Raji (cell line): Measurements from ENCODE around the gene KLRC2.
"Not testable (repeated sequence)": the region's sequence is repeated elsewhere in the genome, so short reads cannot be mapped to it uniquely, and the experiment has no call there.

Source experiments
- POLR2A ChIP-seq: IDR thresholded peaks from 2 replicates; pipeline ENCODE4 v1.6.1; 2011; ENCODE audit warnings: low read depth, low read length, control low read depth; ENCODE audit not compliant: insufficient read depth

The KLRC2 gene

DNA sequence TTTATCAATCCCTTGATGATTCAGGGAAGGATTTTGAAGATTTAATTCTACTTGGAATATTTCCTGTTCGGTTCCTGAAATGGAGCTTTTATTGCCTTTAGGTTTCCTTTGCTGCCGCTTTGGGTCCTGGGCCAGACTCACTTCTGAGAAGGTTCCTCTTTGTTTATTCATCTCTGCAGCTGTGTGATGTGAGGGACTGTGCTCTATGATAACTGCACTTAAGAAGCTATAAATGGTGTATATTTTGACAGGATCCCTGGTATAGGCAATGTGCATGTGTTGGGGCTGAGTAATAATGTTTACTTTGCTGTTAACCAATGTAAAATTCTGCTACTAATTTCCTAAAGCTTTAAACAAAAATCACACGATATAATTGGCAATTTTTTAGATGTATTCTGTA is at the start of gene KLRC2:
Gene KLRC2, minus strand, starts transcription at position 195 of the 400 bp plus-strand sequence. Its CDS starts 24 bp downstream, at position 171.
- not testable (repeated sequence) for TF ChIP-seq POLR2A

- TF ChIP-seq POLR2A, result no peak
These were observed 33.9 kb upstream of the KLRC2 start for GRCh38 chr12:10469701-10470100.

GRCh38 chr12:10466311-10466710 is 30.5 kb upstream of the KLRC2 start:
- no peak for TF ChIP-seq POLR2A

DNA sequence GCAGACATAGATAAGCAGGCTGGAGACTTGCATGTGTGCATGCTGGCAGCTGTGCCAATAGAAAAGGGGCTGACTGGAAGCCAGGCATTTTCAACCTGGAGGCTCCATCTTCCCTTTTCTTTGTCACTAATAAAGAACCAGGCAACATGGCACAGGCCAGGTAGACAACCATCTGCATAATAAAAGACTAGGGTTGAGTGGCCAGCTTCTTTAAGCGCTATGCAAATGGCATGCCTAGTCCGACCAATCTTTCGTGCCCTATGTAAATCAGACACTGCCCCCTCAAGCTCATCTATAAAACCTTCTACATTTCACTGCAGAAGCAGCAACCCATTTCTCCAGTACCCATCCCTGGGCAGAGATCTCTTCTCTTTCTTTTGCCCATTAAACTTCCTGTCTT is 21.9 kb upstream of the KLRC2 start:
- no peak for TF ChIP-seq POLR2A

- no peak for TF ChIP-seq POLR2A
These were observed 21.0 kb upstream of the KLRC2 start for GRCh38 chr12:10456856-10457255.

DNA sequence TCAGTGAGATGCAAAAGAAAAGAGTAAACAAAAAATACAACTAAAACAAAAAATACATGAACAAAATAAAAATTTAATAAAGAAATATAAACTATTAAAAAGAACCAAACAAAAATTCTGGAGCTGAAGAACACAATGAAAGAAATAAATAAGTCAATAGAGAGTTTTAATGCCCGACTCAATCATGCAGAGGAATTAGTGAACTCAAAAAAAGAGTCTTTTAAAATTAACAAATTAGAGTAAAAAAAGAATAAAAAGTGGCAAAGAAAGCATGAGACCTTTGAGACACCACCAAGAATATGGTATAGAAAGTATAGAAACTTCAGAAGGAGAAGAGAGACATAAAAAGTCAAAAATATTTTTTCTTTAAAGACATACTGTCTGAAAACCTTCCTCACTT is 20.0 kb upstream of the KLRC2 start:
- TF ChIP-seq POLR2A, result no peak

- no peak for TF ChIP-seq POLR2A
These were observed 18.7 kb upstream of the KLRC2 start for GRCh38 chr12:10454531-10454930.

GRCh38 chr12:10453156-10453555 is 17.3 kb upstream of the KLRC2 start, which contains the start of gene KLRC1:
Gene KLRC1, minus strand, starts transcription at chr12:10453377. Its CDS starts 2,221 bp downstream, at chr12:10451156.
- TF ChIP-seq POLR2A, result no peak

DNA sequence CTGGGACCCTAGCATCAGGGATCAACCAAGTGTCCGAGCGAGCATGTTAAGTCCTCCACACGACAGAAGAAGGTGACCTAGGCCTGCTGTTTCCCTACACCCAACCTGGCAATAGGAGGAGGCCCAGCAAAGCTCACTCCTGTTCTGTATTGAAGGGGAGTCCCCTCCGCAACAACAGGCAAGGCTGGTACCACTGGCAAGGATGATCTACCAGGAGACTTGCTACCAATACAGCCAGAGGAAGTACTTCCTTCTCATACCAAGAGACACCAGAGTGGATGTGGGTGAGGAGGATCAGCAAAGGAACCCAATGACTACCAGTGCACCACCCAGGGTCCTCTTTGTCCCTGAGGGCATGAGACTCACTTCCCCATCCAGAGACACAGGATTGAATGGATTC is 12.4 kb upstream of the KLRC2 start:
- TF ChIP-seq POLR2A, result no peak

DNA sequence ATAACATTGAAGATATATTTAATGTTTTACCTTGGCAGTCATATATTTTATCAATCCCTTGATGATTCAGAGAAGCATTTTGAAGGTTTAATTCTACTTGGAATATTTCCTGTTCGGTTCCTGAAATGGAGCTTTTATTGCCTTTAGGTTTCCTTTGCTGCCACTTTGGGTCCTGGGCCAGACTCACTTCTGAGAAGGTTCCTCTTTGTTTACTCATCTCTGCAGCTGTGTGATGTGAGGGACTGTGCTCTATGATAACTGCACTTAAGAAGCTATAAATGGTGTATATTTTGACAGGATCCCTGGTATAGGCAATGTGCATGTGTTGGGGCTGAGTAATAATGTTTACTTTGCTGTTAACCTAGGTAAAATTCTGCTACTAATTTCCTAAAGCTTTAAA is 15.5 kb downstream of the KLRC2 start, which contains the start of gene KLRC3:
Gene KLRC3, minus strand, starts transcription at position 262 of the 400 bp plus-strand sequence. Its CDS starts 45 bp downstream, at position 217.
- not testable (repeated sequence) for TF ChIP-seq POLR2A

GRCh38 chr12:10409392-10409791 is 26.4 kb downstream of the KLRC2 start, which contains the start of gene KLRC4:
Gene KLRC4, minus strand, starts transcription at chr12:10409757. Its CDS starts 182 bp downstream, at chr12:10409575.
- no peak for TF ChIP-seq POLR2A

DNA sequence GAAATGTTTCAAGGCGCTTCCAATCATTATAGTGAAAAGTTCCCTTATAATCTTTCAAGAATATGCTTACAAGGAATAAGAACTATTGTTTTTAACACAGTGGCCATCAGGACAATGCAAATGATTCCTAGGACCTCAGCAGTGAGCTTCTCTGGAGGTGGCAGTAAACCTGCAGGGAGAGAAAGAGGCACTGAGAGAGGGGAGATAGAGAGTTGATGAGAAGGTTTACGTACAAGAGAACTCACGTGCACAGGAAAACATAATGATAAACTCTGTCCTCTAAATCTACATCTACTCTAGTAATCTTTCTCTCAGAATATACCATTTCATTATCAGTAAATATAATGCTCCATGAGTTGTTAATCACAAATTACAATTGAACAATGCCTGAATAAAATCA is 27.0 kb downstream of the KLRC2 start:
- no peak for TF ChIP-seq POLR2A

DNA sequence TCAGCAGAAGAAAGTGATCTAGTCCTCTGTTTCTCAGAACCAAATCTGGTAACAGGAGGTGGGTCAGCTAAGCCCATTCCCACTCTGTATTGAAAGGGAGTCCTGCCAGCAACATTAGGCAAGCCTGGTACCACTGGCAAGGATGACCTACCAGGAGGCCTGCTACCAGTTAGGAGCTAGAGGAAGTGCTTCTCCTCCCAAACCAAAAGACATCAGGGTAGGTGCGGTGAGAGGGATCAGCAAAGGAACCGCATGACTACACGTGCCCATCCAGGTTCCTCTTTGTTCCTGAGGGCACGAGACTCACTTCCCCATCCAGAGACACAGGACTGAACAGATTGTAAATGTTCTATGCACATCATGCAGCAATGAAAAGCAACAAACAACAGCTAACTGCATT is 29.1 kb downstream of the KLRC2 start:
- no peak for TF ChIP-seq POLR2A

DNA sequence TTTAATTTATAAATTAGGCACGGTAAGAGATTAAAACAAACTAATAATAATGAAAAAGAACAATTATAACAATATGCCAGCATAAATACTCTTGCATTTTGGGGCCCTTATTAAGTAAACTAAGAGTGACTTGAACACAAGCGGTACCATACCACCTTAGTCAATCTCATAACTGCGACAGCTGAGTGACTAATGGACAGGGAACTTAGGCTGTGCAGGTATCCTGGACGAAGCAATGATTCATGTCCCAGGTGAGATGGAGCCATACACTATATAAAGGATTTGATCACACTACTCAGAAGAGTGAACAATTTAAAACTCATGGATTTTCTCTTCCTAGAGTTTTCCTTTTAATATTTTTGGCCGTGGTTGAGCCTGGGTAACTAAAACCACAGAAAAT is 30.5 kb downstream of the KLRC2 start:
- TF ChIP-seq POLR2A, result no peak

DNA sequence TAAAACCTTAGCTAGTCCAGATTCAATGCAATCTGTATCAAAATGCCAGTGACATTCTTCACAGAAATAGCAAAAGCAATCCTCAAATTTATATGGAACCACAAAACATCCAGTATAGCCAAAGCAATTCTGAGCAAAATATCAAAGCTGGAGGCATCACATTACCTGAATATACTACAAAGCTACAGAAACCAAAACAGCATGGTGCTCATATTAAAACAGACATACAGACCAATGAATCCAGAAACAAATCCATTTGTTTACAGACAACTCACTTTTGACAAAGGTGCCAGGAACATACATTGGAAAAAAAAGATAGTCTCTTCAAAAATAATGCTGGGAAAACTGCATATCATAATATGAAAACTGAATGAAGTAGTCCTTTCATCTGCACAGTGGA is 31.0 kb downstream of the KLRC2 start:
- no peak for TF ChIP-seq POLR2A

DNA sequence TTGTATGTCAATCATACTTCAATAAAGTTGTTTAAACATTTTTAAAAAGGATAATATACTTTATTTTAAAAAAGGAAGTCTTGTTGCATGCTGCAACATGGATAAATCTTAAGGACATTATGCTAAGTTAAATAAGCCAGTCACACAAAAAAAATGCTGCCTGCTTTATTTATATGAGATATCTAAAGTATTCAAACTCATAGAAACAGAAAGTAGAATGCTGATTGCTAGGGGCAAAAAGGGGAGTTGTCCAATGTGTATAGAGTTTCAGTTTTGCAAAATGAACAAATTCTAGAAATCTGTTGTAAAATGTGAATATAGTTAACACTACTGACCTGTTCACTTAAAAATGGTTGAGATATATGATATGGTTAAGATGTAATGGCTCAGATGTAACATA is 35.0 kb downstream of the KLRC2 start:
- TF ChIP-seq POLR2A, result no peak

GRCh38 chr12:10398168-10398567 is 37.6 kb downstream of the KLRC2 start:
- no peak for TF ChIP-seq POLR2A
